ENCODE data around the gene COL6A2. TPM values are rescaled to one million over a fixed set of nuclear protein-coding genes. Genes with fewer than 3 reads are reported as not detected.

COL6A2 gene
- polyA plus RNA-seq, 1 of the 3 experiments (the other 2 are of a cell fraction) = 108 TPM

GRCh38 chr21:46054451-46054881, 43.4 kb upstream of the COL6A2 start:
- Histone ChIP-seq H4K20me1 (ENCODE audit: insufficient read depth) (no peaks in the 10 kb centered on the region), H3K36me3 (replicated peaks in 1 of 2; ENCODE audit: control insufficient read depth in 1 of 2, insufficient read depth in 2 of 2, low read length in 1 of 2) (no peaks in the 10 kb centered on the region), H2AFZ (ENCODE audit: low read depth) (no peak overlapping the region), H3K79me2 (ENCODE audit: insufficient read depth) (no peaks in the 10 kb centered on the region), H3K9ac (no peak overlapping the region), H3K4me1 (ENCODE audit: control insufficient read depth in 1 of 2, insufficient read depth in 2 of 2, low read depth in 1 of 2, low read length in 1 of 2) (no peaks in the 10 kb centered on the region; a peak in 1 of 4 replicates), H3K27ac (ENCODE audit: low read depth in 2 of 2, low read length in 1 of 2) (no peak overlapping the region), H3K9me2 (no peaks in the 10 kb centered on the region), H3K4me2 (no peak overlapping the region), H3K4me3 (ENCODE audit: low read depth in 2 of 2, low read length in 1 of 2) (no peak overlapping the region), H3K9me3 (no peaks in the 10 kb centered on the region), H3K27me3 (ENCODE audit: insufficient read depth) (no peaks in the 10 kb centered on the region), H3F3A (replicated peaks; ENCODE audit: insufficient read depth) (no peaks in the 10 kb centered on the region)
- TF ChIP-seq YY1 (IDR thresholded peaks at IDR 0.05; ENCODE audit: low read depth) (no peak), MXI1 (IDR thresholded peaks at IDR 0.05; ENCODE audit: low read depth, low read length) (no peak), FOSL2 (IDR thresholded peaks at IDR 0.05; ENCODE audit: borderline replicate concordance, low read depth) (no peak), JUND (IDR thresholded peaks at IDR 0.05) (no peak), POLR2AphosphoS5 (IDR thresholded peaks at IDR 0.05; ENCODE audit: low read depth, low read length) (no peak), EZH2phosphoT487 (IDR thresholded peaks at IDR 0.05; ENCODE audit: borderline replicate concordance, low read depth) (no peak), ZBTB33 (IDR thresholded peaks at IDR 0.05; ENCODE audit: borderline replicate concordance, low read depth) (no peak), GATA2 (CRISPR knock-in tag; IDR thresholded peaks at IDR 0.05) (no peak), TCF12 (IDR thresholded peaks at IDR 0.05) (no peak), USF2 (IDR thresholded peaks at IDR 0.05; ENCODE audit: borderline replicate concordance, low read depth, low read length) (no peak), RFX5 (IDR thresholded peaks at IDR 0.05; ENCODE audit: low read length) (no peak), CHD2 (IDR thresholded peaks at IDR 0.05; ENCODE audit: low read length, partially characterized antibody) (no peak)
- ChIA-PET CTCF (no interaction called here), POLR2A (interaction anchor here (1.0 kb wide), 1 partner anchor 41 kb away, joined by 3 read pairs; no protein-coding TSS in a partner anchor)
- no peak for DNase-seq
- WGBS (ENCODE audit: low lambda C conversion rate) = 87% methylated on average over 12 of the region's 12 CpGs

GRCh38 chr21:46055863-46056281, 42.0 kb upstream of the COL6A2 start:
- POLR2A ChIA-PET = no interaction called here
- DNase-seq = no peak

More at GRCh38 chr21:46055863-46056281, 42.0 kb upstream of the COL6A2 start:
- no peaks in the 10 kb centered on the region for H3F3A ChIP-seq (replicated peaks; ENCODE audit: insufficient read depth)
- no peak overlapping the region for H3K4me2 ChIP-seq
- H3K4me1 ChIP-seq (ENCODE audit: control insufficient read depth in 1 of 2, insufficient read depth in 2 of 2, low read depth in 1 of 2, low read length in 1 of 2) = peaks cover 0 to 7% of the 10 kb centered on the region in 2 experiments; a peak in 2 of 4 replicates
- H3K9me2 ChIP-seq = no peaks in the 10 kb centered on the region
- 89% methylated on average over 7 of the region's 23 CpGs for WGBS (ENCODE audit: low lambda C conversion rate)
- H3K9me3 ChIP-seq = no peaks in the 10 kb centered on the region
- no peaks in the 10 kb centered on the region for H4K20me1 ChIP-seq (ENCODE audit: insufficient read depth)
- TF ChIP-seq NFIC (IDR thresholded peaks at IDR 0.05; ENCODE audit: borderline replicate concordance) = no peak
- TF ChIP-seq TEAD4 (IDR thresholded peaks at IDR 0.05; ENCODE audit: borderline replicate concordance, insufficient read depth) = no peak
- TF ChIP-seq TAF1 (IDR thresholded peaks at IDR 0.05; ENCODE audit: borderline replicate concordance, low read depth, low read length) = no peak
- no peak for TF ChIP-seq CHD2 (IDR thresholded peaks at IDR 0.05; ENCODE audit: low read length, partially characterized antibody)
- no peak for TF ChIP-seq USF1 (IDR thresholded peaks at IDR 0.05; ENCODE audit: borderline replicate concordance, low read depth)
- no peak for TF ChIP-seq MAX (IDR thresholded peaks at IDR 0.05; ENCODE audit: low read depth)
- H2AFZ ChIP-seq (ENCODE audit: low read depth) = no peak overlapping the region
- no peak overlapping the region for H3K27ac ChIP-seq (ENCODE audit: low read depth in 2 of 2, low read length in 1 of 2)
- no peak overlapping the region for H3K4me3 ChIP-seq (ENCODE audit: low read depth in 2 of 2, low read length in 1 of 2)
- H3K9ac ChIP-seq = no peak overlapping the region
- no peaks in the 10 kb centered on the region for H3K79me2 ChIP-seq (ENCODE audit: insufficient read depth)
- no peaks in the 10 kb centered on the region for H3K36me3 ChIP-seq (replicated peaks in 1 of 2; ENCODE audit: control insufficient read depth in 1 of 2, insufficient read depth in 2 of 2, low read length in 1 of 2)
- no peaks in the 10 kb centered on the region for H3K27me3 ChIP-seq (ENCODE audit: insufficient read depth)
- CTCF ChIA-PET = interaction anchor here (1.1 kb wide), 1 partner anchor 82 kb away, joined by 3 read pairs; no protein-coding TSS in a partner anchor

Measured in SK-N-SH (cell line).